MCF 10A (cell line): ENCODE results near the gene NDUFS3. TPM values are rescaled to one million over a fixed set of nuclear protein-coding genes. Genes with fewer than 3 reads are reported as not detected.

ENCODE experiments used
- BruUV-seq: library from RNA; stranded (reverse); fragments of 400-500 nt; replicated peaks from 2 replicates; lab custom pipeline; 2021; lab: Mats Ljungman, UMichigan
- CTCF ChIA-PET: fragments of 300-600 bp; sonication (Branson Sonifier 250); formaldehyde crosslinking; extraction: SDS; loops from one replicate; lab custom pipeline; 2021; ENCODE audit warnings: antibody characterized with exemption, inconsistent platforms; lab: Yijun Ruan, JAX
- POLR2A ChIA-PET: fragments of 300-600, 350-650 bp; sonication (Branson Sonifier 250); formaldehyde crosslinking; extraction: SDS; loops from one replicate; lab custom pipeline; 2020; ENCODE audit warnings: antibody characterized with exemption, inconsistent platforms; lab: Yijun Ruan, JAX
- DNase-seq: peaks from one replicate; pipeline ENCODE4 v3.0.0-alpha.2; 2018; ENCODE audit not compliant: unreplicated experiment
- H3K27ac Mint-ChIP-seq: one replicate; pipeline ENCODE4 v1.8.0; 2022; ENCODE audit warnings: mild to moderate bottlenecking, low read depth, mixed read lengths; ENCODE audit not compliant: unreplicated experiment
- H3K27me3 Mint-ChIP-seq: one replicate; pipeline ENCODE4 v1.8.0; 2022; ENCODE audit warnings: mixed read lengths; ENCODE audit not compliant: insufficient read depth, unreplicated experiment
- H3K36me3 Mint-ChIP-seq: one replicate; pipeline ENCODE4 v1.8.0; 2022; ENCODE audit warnings: mild to moderate bottlenecking, moderate library complexity, mixed read lengths; ENCODE audit not compliant: insufficient read depth, unreplicated experiment
- H3K4me1 Mint-ChIP-seq: one replicate; pipeline ENCODE4 v1.8.0; 2022; ENCODE audit warnings: mixed read lengths; ENCODE audit not compliant: insufficient read depth, unreplicated experiment
- H3K4me3 Mint-ChIP-seq: one replicate; pipeline ENCODE4 v1.8.0; 2022; ENCODE audit warnings: mild to moderate bottlenecking, moderate library complexity, mixed read lengths; ENCODE audit not compliant: unreplicated experiment
- H3K9me3 Mint-ChIP-seq: one replicate; pipeline ENCODE4 v1.8.0; 2022; ENCODE audit warnings: mixed read lengths; ENCODE audit not compliant: unreplicated experiment
- CTCF ChIP-seq: fragments of 200-600 bp; IDR thresholded peaks from one replicate; pipeline ENCODE4 v1.8.0; 2022; ENCODE audit warnings: antibody characterized with exemption, mild to moderate bottlenecking; ENCODE audit not compliant: unreplicated experiment
- intact Hi-C: fragments of 100-400 bp; cut with micrococcal nuclease; formaldehyde crosslinking; loops from 2 replicates; pipeline ENCODE4 v1.14.1; 2022
- total RNA-seq: library from RNA; stranded (reverse); gene quantifications from 2 replicates; pipeline ENCODE4 v1.2.3, GENCODE V29; 2022

Gene NDUFS3
- total RNA-seq, 1 experiment from 2014 or later: 120 TPM

- intact Hi-C loops: no loop called here
- Mint-ChIP-seq H3K9me3 (no peaks in the 10 kb centered on the region), H3K4me1 (no peaks in the 10 kb centered on the region), H3K4me3 (no peak overlapping the region), H3K27me3 (peaks cover 34% of the 10 kb centered on the region), H3K27ac (no peak overlapping the region), H3K36me3 (no peaks in the 10 kb centered on the region)
- ChIA-PET POLR2A (interaction anchor here (0.9 to 1.2 kb wide), 5 partner anchors 11 to 25 kb away, joined by 3 to 4 read pairs (median 3); partner anchors contain the start of genes KBTBD4 and NDUFS3), CTCF (interaction anchor here (0.6 kb wide), 1 partner anchor 163 kb away, joined by 3 read pairs; no protein-coding TSS in a partner anchor)
- TF ChIP-seq CTCF: no peak
- DNase-seq: no peak
- BruUV-seq: no TSS peak
These were observed 17.1 kb downstream of the NDUFS3 start for GRCh38 chr11:47595967-47596366.

GRCh38 chr11:47599902-47600301 is 21.0 kb downstream of the NDUFS3 start:
- POLR2A ChIA-PET: no interaction called here
- no peaks in the 10 kb centered on the region for H3K36me3 Mint-ChIP-seq

GRCh38 chr11:47603295-47603694 is 24.4 kb downstream of the NDUFS3 start:
- Mint-ChIP-seq H3K4me3 (no peak overlapping the region), H3K27ac (no peak overlapping the region), H3K27me3 (no peaks in the 10 kb centered on the region), H3K4me1 (no peaks in the 10 kb centered on the region), H3K36me3 (no peaks in the 10 kb centered on the region), H3K9me3 (no peaks in the 10 kb centered on the region)
- ChIA-PET CTCF (interaction anchor here (1.5 kb wide), 1 partner anchor 9 kb away, joined by 3 read pairs; no protein-coding TSS in a partner anchor), POLR2A (interaction anchor here (0.7 to 1.6 kb wide), 2 partner anchors 9 to 63 kb away, joined by 3 read pairs; partner anchors contain the start of gene C1QTNF4)
- intact Hi-C loops: no loop called here
- BruUV-seq: no TSS peak
- DNase-seq: no peak
- no peak for TF ChIP-seq CTCF

More at GRCh38 chr11:47599902-47600301, 21.0 kb downstream of the NDUFS3 start:
- Mint-ChIP-seq H3K4me1 (no peaks in the 10 kb centered on the region), H3K27me3 (peaks cover 13% of the 10 kb centered on the region), H3K27ac (no peak overlapping the region), H3K4me3 (no peak overlapping the region), H3K9me3 (no peaks in the 10 kb centered on the region)
- no peak for TF ChIP-seq CTCF
- CTCF ChIA-PET: no interaction called here
- intact Hi-C loops: no loop called here
- BruUV-seq: no TSS peak
- no peak for DNase-seq

GRCh38 chr11:47605921-47606320 is 27.0 kb downstream of the NDUFS3 start:
- DNase-seq: no peak
- TF ChIP-seq CTCF: no peak
- Mint-ChIP-seq H3K4me1 (no peaks in the 10 kb centered on the region), H3K27ac (no peak overlapping the region), H3K4me3 (no peak overlapping the region), H3K9me3 (no peaks in the 10 kb centered on the region), H3K27me3 (no peaks in the 10 kb centered on the region), H3K36me3 (no peaks in the 10 kb centered on the region)
- intact Hi-C loops: no loop called here
- CTCF ChIA-PET: no interaction called here
- POLR2A ChIA-PET: interaction anchor here (0.5 to 2.1 kb wide), 4 partner anchors 11 to 46 kb away, joined by 3 to 5 read pairs (median 4); no protein-coding TSS in a partner anchor
- BruUV-seq: no TSS peak
